Panc1 (cell line): Measurements from ENCODE around the gene WFS1. TPM values are rescaled to one million over a fixed set of nuclear protein-coding genes. Genes with fewer than 3 reads are reported as not detected.

Experiments used
- ATAC-seq: fragments of 200-7000 bp; cut with Tn5 transposase; 2 replicates; pipeline ENCODE4 v1.9.1; 2020; ENCODE audit warnings: mild to moderate bottlenecking, moderate library complexity
- BruUV-seq: library from RNA; stranded (reverse); fragments of 400-500 nt; replicated peaks from 2 replicates; lab custom pipeline; 2021; lab: Mats Ljungman, UMichigan
- CTCF ChIA-PET: fragments of 300-600 bp; sonication (Branson Sonifier 250); formaldehyde crosslinking; loops from one replicate; lab custom pipeline; 2022; ENCODE audit warnings: antibody characterized with exemption; lab: Charles Lee
- POLR2A ChIA-PET: fragments of 300-600 bp; sonication (Branson Sonifier 250); formaldehyde crosslinking; loops from one replicate; lab custom pipeline; 2022; ENCODE audit warnings: antibody characterized with exemption; lab: Charles Lee
- DNase-seq: peaks from one replicate; pipeline ENCODE4 v3.0.0-alpha.2; 2010; ENCODE audit warnings: low read depth, low spot score
- H3K27ac ChIP-seq: 2 replicates; pipeline ENCODE4 v1.5.1; 2011; ENCODE audit warnings: mild to moderate bottlenecking, low read length, inconsistent platforms
- H3K27me3 ChIP-seq: fragments of 200-500 bp; sonication (Bioruptor generic); 2 replicates; pipeline ENCODE4 v1.6.0; 2014; ENCODE audit warnings: low read length, inconsistent platforms; ENCODE audit not compliant: control insufficient read depth, insufficient read depth
- H3K36me3 ChIP-seq: fragments of 200-500 bp; sonication (Bioruptor generic); 2 replicates; pipeline ENCODE4 v1.5.1; 2014; ENCODE audit warnings: inconsistent platforms, mild to moderate bottlenecking, low read length, moderate library complexity; ENCODE audit not compliant: control insufficient read depth, insufficient read depth
- H3K4me1 ChIP-seq: 2 replicates; pipeline ENCODE4 v1.5.1; 2011; ENCODE audit warnings: inconsistent platforms, mild to moderate bottlenecking, low read length, moderate library complexity; ENCODE audit not compliant: control insufficient read depth, insufficient read depth
- H3K4me3 ChIP-seq, 2 experiments: 2 replicates each; pipeline ENCODE4 v1.5.1; 2011 to 2012; ENCODE audit warnings: low read depth in 2 of 2, low read length in 2 of 2, mild to moderate bottlenecking in 2 of 2, inconsistent platforms in 1 of 2, moderate library complexity in 1 of 2
- H3K9me3 ChIP-seq: fragments of 200-500 bp; sonication (Bioruptor generic); 2 replicates; pipeline ENCODE4 v1.5.1; 2014; ENCODE audit warnings: low read depth, mild to moderate bottlenecking, inconsistent platforms, low read length, moderate library complexity; ENCODE audit not compliant: control insufficient read depth, insufficient read depth
- CTCF ChIP-seq: fragments of 450-650 bp; IDR thresholded peaks from 2 replicates; pipeline ENCODE4 v1.5.1; 2017; ENCODE audit warnings: mild to moderate bottlenecking
- POLR2AphosphoS5 ChIP-seq: IDR thresholded peaks from 2 replicates; pipeline ENCODE4 v1.6.1; 2012; ENCODE audit warnings: mild to moderate bottlenecking, low read depth, low read length, moderate library complexity
- REST ChIP-seq, 2 experiments: IDR thresholded peaks; 2 replicates each; pipeline ENCODE4 v1.6.1; 2011 to 2012; ENCODE audit warnings: low read depth in 2 of 2, control low read depth in 1 of 2, low read length in 1 of 2, mild to moderate bottlenecking in 1 of 2, moderate library complexity in 1 of 2; ENCODE audit not compliant: insufficient read depth in 1 of 2
- SIN3A ChIP-seq: IDR thresholded peaks from 2 replicates; pipeline ENCODE4 v1.6.1; 2012; ENCODE audit warnings: low read depth, mild to moderate bottlenecking, low read length, moderate library complexity, borderline replicate concordance; ENCODE audit not compliant: insufficient read depth
- TCF7L2 ChIP-seq: IDR thresholded peaks from 2 replicates; pipeline ENCODE4 v1.6.1; 2011; ENCODE audit warnings: mild to moderate bottlenecking, low read depth, low read length, inconsistent platforms
- in situ Hi-C: cut with HindIII; loops from 2 replicates; pipeline ENCODE4 v1.10.0; 2016; ENCODE audit warnings: low sequenced_read_pairs, low pct_unique_long_range_greater_than_20kb
- intact Hi-C: fragments of 100-400 bp; cut with micrococcal nuclease; formaldehyde crosslinking; loops from one replicate; pipeline ENCODE4 v1.10.0; 2022; ENCODE audit not compliant: unreplicated experiment
- total RNA-seq: library from RNA; stranded (reverse); gene quantifications from one replicate; pipeline ENCODE4 v1.2.1, GENCODE V29; 2021; ENCODE audit not compliant: unreplicated experiment

Gene WFS1
- total RNA-seq, 1 experiment from 2014 or later = 67.5 TPM

GRCh38 chr4:6229095-6229494 lies 40.6 kb upstream of the WFS1 start:
- in situ Hi-C loops = no loop called here
- no peak for TF ChIP-seq REST (IDR thresholded peaks at IDR 0.05; ENCODE audit: insufficient read depth in 1 of 2, low read depth in 2 of 2, low read length in 1 of 2)
- TF ChIP-seq CTCF = no peak
- TF ChIP-seq SIN3A = no peak
- no peak for TF ChIP-seq TCF7L2
- TF ChIP-seq POLR2AphosphoS5 = no peak
- POLR2A ChIA-PET = no interaction called here
- H3K4me3 ChIP-seq = no peak overlapping the region
- no peaks in the 10 kb centered on the region for H3K36me3 ChIP-seq
- ATAC-seq (no peak), DNase-seq (no peak)
- no peaks in the 10 kb centered on the region for H3K27me3 ChIP-seq
- intact Hi-C loops = no loop called here
- BruUV-seq = no TSS peak
- H3K9me3 ChIP-seq = no peaks in the 10 kb centered on the region
- CTCF ChIA-PET = no interaction called here
- no peak overlapping the region for H3K27ac ChIP-seq
- no peaks in the 10 kb centered on the region for H3K4me1 ChIP-seq

GRCh38 chr4:6229671-6230501 lies 39.8 kb upstream of the WFS1 start:
- no peaks in the 10 kb centered on the region for H3K27me3 ChIP-seq
- H3K4me3 ChIP-seq = no peak overlapping the region
- DNase-seq (no peak), ATAC-seq (no peak)
- in situ Hi-C loops = no loop called here
- no peak for TF ChIP-seq CTCF
- TF ChIP-seq POLR2AphosphoS5 = no peak
- no peak for TF ChIP-seq SIN3A
- no peak for TF ChIP-seq TCF7L2
- no peak for TF ChIP-seq REST (IDR thresholded peaks at IDR 0.05; ENCODE audit: insufficient read depth in 1 of 2, low read depth in 2 of 2, low read length in 1 of 2)
- BruUV-seq = no TSS peak
- no peaks in the 10 kb centered on the region for H3K9me3 ChIP-seq
- ChIA-PET CTCF (no interaction called here), POLR2A (no interaction called here)
- H3K4me1 ChIP-seq = no peaks in the 10 kb centered on the region
- intact Hi-C loops = no loop called here
- H3K36me3 ChIP-seq = no peaks in the 10 kb centered on the region
- H3K27ac ChIP-seq = no peak overlapping the region
